Mucosa of rectum (tissue), 2 donors: ENCODE data around the gene VRK1.

ENCODE experiments used
- H3K27ac ChIP-seq, 2 donors: one replicate each; pipeline ENCODE4 v1.7.0; 2013; ENCODE audit warnings: inconsistent platforms in 2 of 2, low read depth in 2 of 2, low read length in 2 of 2
- H3K27me3 ChIP-seq, 2 donors: one replicate each; pipeline ENCODE4 v1.7.0; 2013; ENCODE audit warnings: low read length in 2 of 2; ENCODE audit not compliant: control insufficient read depth in 2 of 2, insufficient read depth in 2 of 2
- H3K36me3 ChIP-seq, 2 donors: one replicate each; pipeline ENCODE4 v1.7.0; 2013; ENCODE audit warnings: low read length in 2 of 2; ENCODE audit not compliant: control insufficient read depth in 2 of 2, insufficient read depth in 2 of 2
- H3K4me1 ChIP-seq, 2 donors: one replicate each; pipeline ENCODE4 v1.7.0; 2013; ENCODE audit warnings: low read length in 2 of 2, mild to moderate bottlenecking in 1 of 2; ENCODE audit not compliant: control insufficient read depth in 2 of 2, insufficient read depth in 2 of 2
- H3K4me3 ChIP-seq, 2 donors: one replicate each; pipeline ENCODE4 v1.7.0; 2013; ENCODE audit warnings: low read length in 2 of 2
- H3K9ac ChIP-seq, 2 donors: one replicate each; pipeline ENCODE4 v1.7.0; 2013; ENCODE audit warnings: low read length in 2 of 2, low read depth in 1 of 2, mild to moderate bottlenecking in 1 of 2
- H3K9me3 ChIP-seq, 2 donors: one replicate each; pipeline ENCODE4 v1.7.0; 2013; ENCODE audit warnings: low read length in 2 of 2; ENCODE audit not compliant: control insufficient read depth in 2 of 2
- donor health status: healthy.
- donor health status: Normal muscosa, but diverticular disease.

Gene VRK1

GRCh38 chr14:96802963-96803362 lies 5.8 kb downstream of the VRK1 start:
- H3K27me3 ChIP-seq = no peaks in the 10 kb centered on the region
- H3K4me1 ChIP-seq = peaks cover 4 to 7% of the 10 kb centered on the region in 2 donors
- H3K4me3 ChIP-seq = no peak overlapping the region
- H3K36me3 ChIP-seq = no peaks in the 10 kb centered on the region
- H3K27ac ChIP-seq = no peak overlapping the region
- no peaks in the 10 kb centered on the region for H3K9me3 ChIP-seq
- H3K9ac ChIP-seq = no peak overlapping the region

GRCh38 chr14:96803958-96804357 lies 6.8 kb downstream of the VRK1 start:
- H3K27ac ChIP-seq = no peak overlapping the region
- H3K36me3 ChIP-seq = no peaks in the 10 kb centered on the region
- no peaks in the 10 kb centered on the region for H3K27me3 ChIP-seq
- no peak overlapping the region for H3K4me3 ChIP-seq
- H3K9me3 ChIP-seq = no peaks in the 10 kb centered on the region
- H3K4me1 ChIP-seq = peaks cover 0 to 4% of the 10 kb centered on the region in 2 donors
- no peak overlapping the region for H3K9ac ChIP-seq

GRCh38 chr14:96804895-96805294 lies 7.7 kb downstream of the VRK1 start:
- H3K4me3 ChIP-seq = no peak overlapping the region
- peaks cover 0 to 4% of the 10 kb centered on the region in 2 donors for H3K4me1 ChIP-seq
- no peaks in the 10 kb centered on the region for H3K36me3 ChIP-seq
- no peak overlapping the region for H3K9ac ChIP-seq
- H3K27ac ChIP-seq = no peak overlapping the region
- no peaks in the 10 kb centered on the region for H3K27me3 ChIP-seq
- no peaks in the 10 kb centered on the region for H3K9me3 ChIP-seq

- Histone ChIP-seq H3K4me3 (no peak overlapping the region), H3K4me1 (peaks cover 0 to 4% of the 10 kb centered on the region in 2 donors), H3K9ac (no peak overlapping the region), H3K9me3 (no peaks in the 10 kb centered on the region), H3K27ac (peak overlapping the region in 1 of 2 donors; percentile 26), H3K27me3 (no peaks in the 10 kb centered on the region), H3K36me3 (no peaks in the 10 kb centered on the region)
These were observed 8.8 kb downstream of the VRK1 start for GRCh38 chr14:96805956-96806355.

- H3K27ac ChIP-seq = no peak overlapping the region
- no peaks in the 10 kb centered on the region for H3K9me3 ChIP-seq
These were observed 9.7 kb downstream of the VRK1 start for GRCh38 chr14:96806836-96807235.

GRCh38 chr14:96808619-96809406 lies 11.6 kb downstream of the VRK1 start:
- no peaks in the 10 kb centered on the region for H3K9me3 ChIP-seq
- H3K27ac ChIP-seq = no peak overlapping the region
- no peak overlapping the region for H3K4me3 ChIP-seq
- peaks cover 0 to 4% of the 10 kb centered on the region in 2 donors for H3K4me1 ChIP-seq
- no peaks in the 10 kb centered on the region for H3K27me3 ChIP-seq
- no peaks in the 10 kb centered on the region for H3K36me3 ChIP-seq
- H3K9ac ChIP-seq = no peak overlapping the region

More at GRCh38 chr14:96806836-96807235, 9.7 kb downstream of the VRK1 start:
- Histone ChIP-seq H3K9ac (no peak overlapping the region), H3K4me1 (peaks cover 0 to 4% of the 10 kb centered on the region in 2 donors), H3K27me3 (no peaks in the 10 kb centered on the region), H3K36me3 (no peaks in the 10 kb centered on the region), H3K4me3 (no peak overlapping the region)

- Histone ChIP-seq H3K27me3 (no peaks in the 10 kb centered on the region), H3K27ac (no peak overlapping the region), H3K9me3 (no peaks in the 10 kb centered on the region), H3K9ac (no peak overlapping the region), H3K4me1 (no peaks in the 10 kb centered on the region), H3K4me3 (no peak overlapping the region), H3K36me3 (no peaks in the 10 kb centered on the region)
These were observed 14.1 kb downstream of the VRK1 start for GRCh38 chr14:96811265-96811664.

- Histone ChIP-seq H3K27ac (no peak overlapping the region), H3K9ac (no peak overlapping the region), H3K36me3 (no peaks in the 10 kb centered on the region), H3K4me3 (no peak overlapping the region), H3K27me3 (no peaks in the 10 kb centered on the region), H3K9me3 (no peaks in the 10 kb centered on the region), H3K4me1 (no peaks in the 10 kb centered on the region)
These were observed 14.9 kb downstream of the VRK1 start for GRCh38 chr14:96811985-96812667.

GRCh38 chr14:96816281-96816680 lies 19.1 kb downstream of the VRK1 start:
- Histone ChIP-seq H3K9me3 (no peaks in the 10 kb centered on the region), H3K4me1 (no peaks in the 10 kb centered on the region), H3K4me3 (no peak overlapping the region), H3K36me3 (no peaks in the 10 kb centered on the region), H3K9ac (no peak overlapping the region), H3K27ac (no peak overlapping the region), H3K27me3 (no peaks in the 10 kb centered on the region)
